Gastroesophageal sphincter (tissue), 4 donors: ENCODE measurements around the gene C1RL. TPM values are rescaled to one million over a fixed set of nuclear protein-coding genes. Genes with fewer than 3 reads are reported as not detected.
A peak's percentile ranks its signal among the peaks of the same experiment; 100 is the strongest.

Source experiments
- ATAC-seq: fragments of 150-250 bp; one replicate; pipeline ENCODE4 v1.9.1; 2016; ENCODE audit warnings: mild to moderate bottlenecking, moderate library complexity
- H3K27ac ChIP-seq, 4 donors: fragments of 200-600 bp; sonication (generic) in 3 of 4; 1 replicate in 3 of 4; 2 replicates in 1 of 4; pipeline ENCODE4 v1.5.1; 2016 to 2019
- H3K27me3 ChIP-seq: fragments of 200-600 bp; sonication (generic); one replicate; pipeline ENCODE4 v1.5.1; 2019
- H3K36me3 ChIP-seq, 2 donors: fragments of 200-600 bp; sonication (generic); one replicate each; pipeline ENCODE4 v1.5.1; 2019; ENCODE audit warnings: control low read depth in 1 of 2
- H3K4me1 ChIP-seq, 3 donors: fragments of 200-600 bp; sonication (generic); 1 replicate in 2 of 3; 2 replicates in 1 of 3; pipeline ENCODE4 v1.5.1; 2016 to 2019; ENCODE audit warnings: control low read depth in 2 of 3
- H3K4me3 ChIP-seq, 2 donors: fragments of 200-600 bp; sonication (generic); one replicate each; pipeline ENCODE4 v1.5.1; 2019; ENCODE audit warnings: mild to moderate bottlenecking in 1 of 2, moderate library complexity in 1 of 2
- H3K9me3 ChIP-seq, 3 donors: fragments of 200-600 bp; sonication (generic); one replicate each; pipeline ENCODE4 v1.5.1; 2017 to 2019; ENCODE audit warnings: control low read depth in 2 of 3
- CTCF ChIP-seq, 4 experiments: fragments of 200-600 bp in 2 of 4; fragments of 450-650 bp in 2 of 4; sonication (generic) in 1 of 4; IDR thresholded peaks; one replicate each; pipeline ENCODE4 v1.5.1; 2017 to 2019; ENCODE audit warnings: antibody characterized with exemption in 4 of 4, mild to moderate bottlenecking in 2 of 4, moderate library complexity in 2 of 4
- EP300 ChIP-seq: sonication (generic); formaldehyde crosslinking; IDR thresholded peaks from one replicate; pipeline ENCODE4 v1.6.1; 2017; ENCODE audit warnings: antibody characterized with exemption, mild to moderate bottlenecking
- POLR2A ChIP-seq, 2 donors: fragments of 450-650 bp; IDR thresholded peaks; one replicate each; pipeline ENCODE4 v1.6.1; 2017; ENCODE audit warnings: antibody characterized with exemption in 2 of 2, mild to moderate bottlenecking in 2 of 2, moderate library complexity in 1 of 2
- POLR2AphosphoS5 ChIP-seq: sonication (generic); formaldehyde crosslinking; IDR thresholded peaks from one replicate; pipeline ENCODE4 v1.6.1; 2017; ENCODE audit warnings: antibody characterized with exemption
- WGBS, 2 donors: methylation state at CpG; one replicate each; pipeline ENCODE4 v1.1.5; 2018; ENCODE audit warnings: low coverage in 1 of 2; 5-methylcytosine and 5-hydroxymethylcytosine counted together
- total RNA-seq, 4 donors: library from RNA; depleted of rRNA; stranded (reverse); fragments of >200 nt; gene quantifications; one replicate each; pipeline ENCODE4 v1.1.0, GENCODE V29; 2016

C1RL gene
- total RNA-seq, 4 donors from 2014 or later, result 85.9 to 181 (median 103) TPM

GRCh38 chr12:7143564-7143963, 34.5 kb upstream of the C1RL start:
- ATAC-seq, result no peak
- Histone ChIP-seq H3K4me1 (peaks cover 0 to 8% (median 0%) of the 10 kb centered on the region in 3 donors), H3K27ac (no peak overlapping the region), H3K27me3 (no peaks in the 10 kb centered on the region), H3K4me3 (no peak overlapping the region), H3K9me3 (no peaks in the 10 kb centered on the region), H3K36me3 (peaks cover 0 to 69% of the 10 kb centered on the region in 2 donors)
- WGBS, 2 donors, result 97% methylated on average over 7 of the region's 7 CpGs; no CpG with 5 or more reads in 1 of the 2 donors
- TF ChIP-seq CTCF (IDR thresholded peaks at IDR 0.05) (no peak), POLR2A (IDR thresholded peaks at IDR 0.05) (no peak), EP300 (no peak), POLR2AphosphoS5 (no peak)

GRCh38 chr12:7142809-7143465, 33.9 kb upstream of the C1RL start:
- Histone ChIP-seq H3K4me3 (no peak overlapping the region), H3K36me3 (peaks cover 0 to 66% of the 10 kb centered on the region in 2 donors), H3K9me3 (no peaks in the 10 kb centered on the region), H3K27ac (no peak overlapping the region), H3K4me1 (peaks cover 0 to 8% (median 0%) of the 10 kb centered on the region in 3 donors), H3K27me3 (no peaks in the 10 kb centered on the region)
- WGBS, 2 donors, result 95% methylated on average over 12 to 13 of the region's 18 CpGs
- no peak for ATAC-seq
- TF ChIP-seq CTCF (IDR thresholded peaks at IDR 0.05), result no peak
- TF ChIP-seq POLR2AphosphoS5, result no peak
- TF ChIP-seq EP300, result no peak
- TF ChIP-seq POLR2A (IDR thresholded peaks at IDR 0.05), result no peak

GRCh38 chr12:7142056-7142644, 33.1 kb upstream of the C1RL start:
- no peaks in the 10 kb centered on the region for H3K9me3 ChIP-seq
- 61 to 64% methylated on average over 3 to 5 of the region's 5 CpGs for WGBS, 2 donors

GRCh38 chr12:7141351-7142005, 32.5 kb upstream of the C1RL start:
- peaks cover 0 to 71% of the 10 kb centered on the region in 2 donors for H3K36me3 ChIP-seq
- ATAC-seq, result no peak
- WGBS, 2 donors, result 91 to 95% methylated on average over 3 to 5 of the region's 7 CpGs

More at GRCh38 chr12:7142056-7142644, 33.1 kb upstream of the C1RL start:
- H3K4me1 ChIP-seq, result peaks cover 0 to 8% (median 0%) of the 10 kb centered on the region in 3 donors
- no peaks in the 10 kb centered on the region for H3K27me3 ChIP-seq
- TF ChIP-seq POLR2AphosphoS5, result no peak
- peak in 3 of 4 experiments; percentile 39 to 58 (median 49) for TF ChIP-seq CTCF (IDR thresholded peaks at IDR 0.05)
- no peak overlapping the region for H3K27ac ChIP-seq
- no peak overlapping the region for H3K4me3 ChIP-seq
- peaks cover 0 to 70% of the 10 kb centered on the region in 2 donors for H3K36me3 ChIP-seq
- ATAC-seq, result peak; percentile 59

More at GRCh38 chr12:7141351-7142005, 32.5 kb upstream of the C1RL start:
- peaks cover 0 to 8% (median 0%) of the 10 kb centered on the region in 3 donors for H3K4me1 ChIP-seq
- H3K27me3 ChIP-seq, result no peaks in the 10 kb centered on the region
- H3K27ac ChIP-seq, result no peak overlapping the region
- no peaks in the 10 kb centered on the region for H3K9me3 ChIP-seq
- TF ChIP-seq EP300 (no peak), CTCF (IDR thresholded peaks at IDR 0.05) (no peak), POLR2AphosphoS5 (no peak), POLR2A (IDR thresholded peaks at IDR 0.05) (no peak)
- no peak overlapping the region for H3K4me3 ChIP-seq
